Ramos (cell line): ENCODE results near the gene OR1A1.
"Not testable (repeated sequence)": the region's sequence is repeated elsewhere in the genome, so short reads cannot be mapped to it uniquely, and the experiment has no call there.

Source experiments
- in situ Hi-C: fragments of 300-500 bp; cut with MboI; formaldehyde crosslinking; loops from one replicate; pipeline ENCODE4 v1.14.3; 2022; ENCODE audit warnings: low sequenced_read_pairs; ENCODE audit not compliant: unreplicated experiment

The OR1A1 gene, protein sequence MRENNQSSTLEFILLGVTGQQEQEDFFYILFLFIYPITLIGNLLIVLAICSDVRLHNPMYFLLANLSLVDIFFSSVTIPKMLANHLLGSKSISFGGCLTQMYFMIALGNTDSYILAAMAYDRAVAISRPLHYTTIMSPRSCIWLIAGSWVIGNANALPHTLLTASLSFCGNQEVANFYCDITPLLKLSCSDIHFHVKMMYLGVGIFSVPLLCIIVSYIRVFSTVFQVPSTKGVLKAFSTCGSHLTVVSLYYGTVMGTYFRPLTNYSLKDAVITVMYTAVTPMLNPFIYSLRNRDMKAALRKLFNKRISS

DNA sequence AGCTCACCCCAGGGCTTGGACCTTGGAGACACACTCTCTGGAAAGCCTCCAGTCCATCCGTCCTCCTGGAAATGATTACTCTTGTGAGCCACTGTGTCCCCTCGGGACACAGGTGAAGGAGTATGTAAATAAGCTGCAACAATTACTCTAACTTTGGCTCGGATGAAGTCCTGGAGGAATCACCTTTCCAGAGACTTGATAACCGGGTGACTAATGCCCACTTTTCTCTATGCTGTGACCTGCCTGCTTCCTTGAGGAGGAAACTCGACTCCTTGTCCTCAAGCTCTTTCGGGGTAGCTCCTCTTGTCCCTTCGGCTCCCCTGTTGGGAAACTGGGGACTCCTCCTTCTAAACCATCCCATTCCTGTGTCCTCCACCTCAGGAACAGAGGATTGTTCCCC lies at the start of gene OR1A1:
Gene OR1A1, plus strand, starts transcription at position 301 of the 400 bp plus-strand sequence. CDS start 7,954 bp downstream, outside the sequence.
- in situ Hi-C loops = no loop called here

DNA sequence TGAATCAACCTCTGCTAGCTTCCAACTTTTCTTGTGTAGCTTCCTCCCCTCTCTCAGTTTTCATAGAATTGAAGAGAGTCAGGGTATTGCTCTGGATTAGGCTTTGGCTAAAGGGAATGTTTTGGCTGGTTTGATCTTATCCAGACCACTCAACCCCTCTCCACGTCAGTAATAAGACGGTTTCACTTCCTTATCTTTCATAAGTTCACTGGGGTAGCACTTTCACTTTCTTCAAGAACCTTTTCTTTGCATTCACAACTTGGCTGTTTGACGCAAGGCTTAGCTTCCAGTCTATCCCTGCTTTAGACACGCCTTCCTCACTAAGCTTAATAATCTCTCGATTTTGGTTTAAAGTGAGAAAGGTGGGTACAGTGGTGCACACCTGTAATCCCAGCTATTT lies 39.9 kb upstream of the OR1A1 start:
- in situ Hi-C loops = no loop called here

- in situ Hi-C loops = no loop called here
Measured at GRCh38 chr17:3189961-3190360, 17.5 kb upstream of the OR1A1 start.

GRCh38 chr17:3197219-3197618 lies 10.2 kb upstream of the OR1A1 start, which contains the start of gene OR1A2:
OR1A2 (plus strand) TSS chr17:3197519; CDS start chr17:3197519, 0 bp downstream.
- in situ Hi-C loops = no loop called here

DNA sequence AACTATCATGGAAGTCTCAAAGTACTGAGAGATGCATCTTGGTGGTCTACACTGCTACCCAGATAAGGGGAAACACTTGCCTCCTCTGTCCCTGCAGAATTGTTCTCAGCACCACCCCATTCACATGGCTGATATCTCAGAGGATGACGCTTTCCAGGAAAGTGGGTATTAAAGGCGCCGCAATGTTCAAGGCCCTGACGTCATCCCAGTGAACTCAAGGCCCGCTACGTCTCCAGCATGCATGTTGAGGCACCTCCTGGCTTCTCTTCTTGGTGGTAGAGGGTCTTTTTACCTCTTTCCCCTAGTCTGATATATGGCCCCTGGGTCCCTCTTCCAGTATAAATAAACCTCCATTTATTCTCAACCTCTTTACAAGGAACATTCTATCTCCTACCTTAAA lies 1.0 kb downstream of the OR1A1 start:
- in situ Hi-C loops = no loop called here

- in situ Hi-C loops = no loop called here
Measured at GRCh38 chr17:3213001-3213400, 5.5 kb downstream of the OR1A1 start.

GRCh38 chr17:3213587-3213986 lies 6.1 kb downstream of the OR1A1 start:
- in situ Hi-C loops = no loop called here

DNA sequence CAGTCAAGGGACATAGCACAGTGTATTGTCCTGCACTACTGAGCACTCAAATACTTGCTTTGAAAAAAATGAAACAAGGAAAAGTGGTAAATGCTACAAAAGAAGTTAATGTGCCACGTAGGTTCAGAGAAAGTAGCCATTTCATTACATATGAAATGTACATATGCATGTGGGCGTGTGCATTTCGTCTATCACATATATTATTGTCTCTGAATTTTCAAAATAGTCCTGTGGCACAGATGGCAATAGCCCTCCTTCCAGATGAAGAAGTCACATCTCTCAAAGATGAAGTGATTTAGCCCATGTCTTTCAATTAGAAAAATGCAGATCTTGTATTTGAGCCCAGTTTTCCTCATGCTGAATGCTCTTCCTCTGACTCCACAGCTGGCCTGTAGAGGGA lies 12.5 kb downstream of the OR1A1 start:
- in situ Hi-C loops = not testable (repeated sequence)

DNA sequence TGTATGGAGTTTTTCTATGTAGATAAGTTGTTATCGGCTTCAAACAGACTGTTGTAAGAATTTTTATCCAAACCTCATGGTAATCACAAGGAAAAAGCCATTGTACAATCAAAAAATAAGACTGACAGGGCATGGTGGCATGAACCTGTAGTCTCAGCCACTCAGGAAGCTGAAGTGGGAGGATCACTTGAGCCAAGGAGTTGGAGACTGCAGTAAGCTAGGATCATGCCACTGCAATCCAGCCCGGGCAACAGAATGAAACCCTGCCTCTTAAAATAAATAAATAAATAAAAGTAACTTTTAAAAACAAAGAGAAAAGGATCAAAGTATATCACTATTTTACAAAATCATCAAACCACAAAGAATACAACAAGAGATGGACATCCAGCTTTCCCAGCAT lies 14.4 kb downstream of the OR1A1 start:
- in situ Hi-C loops = no loop called here

DNA sequence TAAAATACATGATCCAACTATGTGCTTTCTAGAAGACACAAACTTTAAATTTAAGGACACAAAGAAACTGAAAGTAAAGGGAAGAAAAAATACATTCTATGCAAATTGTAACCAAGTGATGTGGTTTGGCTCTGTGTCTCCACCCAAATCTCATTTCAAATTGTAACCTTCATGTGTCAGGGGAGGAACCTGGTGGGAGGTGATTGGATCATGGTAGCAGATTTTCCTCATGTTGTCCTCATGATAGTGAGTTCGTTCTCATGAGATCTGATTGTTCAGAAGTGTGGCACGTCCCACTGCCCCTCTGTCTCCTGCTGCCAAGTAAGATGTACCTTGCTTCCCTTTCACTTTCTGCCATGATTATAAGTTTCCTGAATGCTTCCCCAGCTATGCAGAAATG lies 15.0 kb downstream of the OR1A1 start:
- in situ Hi-C loops = no loop called here

DNA sequence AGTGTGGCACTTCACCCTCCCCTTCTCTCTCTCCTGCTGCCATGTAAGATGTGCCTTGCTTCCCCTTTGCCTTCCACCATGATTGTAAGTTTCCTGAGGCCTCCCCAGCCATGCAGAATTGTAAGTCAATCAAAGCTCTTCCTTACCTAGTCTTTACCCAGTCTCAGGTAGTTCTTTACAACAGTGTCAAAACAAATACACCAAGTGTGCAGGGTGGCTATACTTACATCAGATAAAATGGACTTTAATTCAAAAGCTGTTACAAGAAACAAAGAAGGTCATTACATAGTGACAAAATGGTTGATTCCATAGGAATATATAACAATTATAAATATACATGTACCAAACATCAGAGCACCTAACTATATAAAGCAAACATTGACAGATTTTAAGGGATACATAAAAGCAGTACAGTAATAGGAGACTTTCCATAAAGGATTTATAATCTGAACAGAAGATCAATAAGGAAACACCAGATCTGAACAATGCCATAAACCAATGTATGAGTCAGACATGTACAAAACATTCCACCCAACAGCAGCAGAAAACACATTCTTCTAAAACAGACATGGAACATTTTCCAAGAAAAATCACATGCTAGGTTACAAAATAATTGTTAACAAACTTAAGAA lies 17.4 kb downstream of the OR1A1 start:
- in situ Hi-C loops = not testable (repeated sequence)

GRCh38 chr17:3232300-3232699 lies 24.8 kb downstream of the OR1A1 start:
- in situ Hi-C loops = not testable (repeated sequence)

DNA sequence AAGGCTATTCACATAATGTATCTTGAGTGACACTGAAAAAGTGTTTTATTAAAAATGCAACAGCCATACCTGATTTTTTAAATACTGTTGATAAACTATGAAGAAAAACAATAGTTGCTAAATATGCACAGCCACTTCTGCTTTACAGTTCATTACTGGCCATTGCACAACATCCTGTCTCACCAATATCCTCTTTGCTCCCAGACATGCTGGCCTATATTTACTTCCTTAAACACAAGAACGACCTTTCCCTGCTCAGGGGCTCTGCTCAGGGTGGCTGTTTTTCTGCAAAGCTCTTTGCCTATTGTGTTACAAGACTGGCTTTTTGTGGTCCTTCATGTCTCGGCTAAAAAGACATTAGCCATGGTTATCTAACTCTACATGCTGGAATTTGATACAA lies 31.2 kb downstream of the OR1A1 start:
- in situ Hi-C loops = not testable (repeated sequence)

GRCh38 chr17:3241044-3241443 lies 33.6 kb downstream of the OR1A1 start:
- in situ Hi-C loops = not testable (repeated sequence)

DNA sequence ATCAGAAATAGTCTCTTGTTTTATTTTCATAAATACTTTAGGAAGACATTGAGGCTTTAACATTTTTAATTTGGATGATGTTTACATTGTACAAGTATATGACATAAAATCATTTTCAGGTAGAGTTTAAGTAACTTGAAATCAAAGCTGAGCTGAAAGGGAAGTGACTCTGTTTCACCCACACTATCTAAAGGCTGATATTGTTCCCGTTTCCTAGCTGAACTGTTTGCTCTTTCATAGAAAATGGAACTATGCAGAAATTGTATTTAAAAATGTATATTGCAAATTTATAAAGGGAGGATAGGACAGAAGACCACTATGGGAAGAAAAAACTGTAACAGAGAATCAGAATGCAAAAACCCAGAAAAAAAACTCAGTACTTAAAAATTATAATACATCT lies 37.4 kb downstream of the OR1A1 start:
- in situ Hi-C loops = not testable (repeated sequence)

DNA sequence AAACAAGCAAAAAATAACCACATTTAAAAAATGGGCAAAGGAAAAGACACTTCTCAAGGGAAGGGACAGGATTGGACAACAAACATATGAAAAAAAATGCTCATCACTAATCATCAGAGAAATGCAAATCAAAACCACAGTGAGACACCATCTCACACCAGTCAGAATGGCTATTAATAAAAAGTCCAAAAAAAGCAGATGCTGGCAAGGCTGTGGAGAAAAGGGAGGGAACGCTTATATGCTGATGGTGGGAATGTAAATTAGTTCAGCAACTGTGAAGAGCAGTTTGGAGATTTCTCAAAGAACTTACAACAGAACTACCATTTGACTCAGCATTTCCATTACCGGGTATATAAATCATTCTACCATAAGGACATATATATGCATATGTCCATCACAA lies 41.5 kb downstream of the OR1A1 start:
- in situ Hi-C loops = not testable (repeated sequence)

DNA sequence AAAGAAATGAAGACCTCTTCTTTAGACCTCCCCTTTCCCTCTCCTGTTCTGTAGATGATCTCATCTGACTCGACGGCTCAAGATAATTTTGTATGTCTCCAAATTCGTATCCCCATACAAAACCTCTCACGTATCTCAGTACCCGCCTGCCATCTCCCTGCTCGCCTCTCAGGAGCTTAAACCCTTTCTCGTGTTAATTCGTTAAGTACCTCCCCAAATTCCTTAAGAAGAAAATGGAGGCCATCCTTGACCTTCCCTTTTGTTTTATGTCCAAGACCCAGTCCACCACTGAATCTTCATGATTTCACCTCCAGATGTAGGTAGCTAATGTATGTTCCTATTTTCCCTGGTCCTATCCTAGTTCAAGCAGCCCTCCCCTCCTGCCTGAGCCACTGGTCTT lies 49.1 kb downstream of the OR1A1 start:
- in situ Hi-C loops = no loop called here

GRCh38 chr17:3260163-3260562 lies 52.7 kb downstream of the OR1A1 start:
- in situ Hi-C loops = no loop called here

DNA sequence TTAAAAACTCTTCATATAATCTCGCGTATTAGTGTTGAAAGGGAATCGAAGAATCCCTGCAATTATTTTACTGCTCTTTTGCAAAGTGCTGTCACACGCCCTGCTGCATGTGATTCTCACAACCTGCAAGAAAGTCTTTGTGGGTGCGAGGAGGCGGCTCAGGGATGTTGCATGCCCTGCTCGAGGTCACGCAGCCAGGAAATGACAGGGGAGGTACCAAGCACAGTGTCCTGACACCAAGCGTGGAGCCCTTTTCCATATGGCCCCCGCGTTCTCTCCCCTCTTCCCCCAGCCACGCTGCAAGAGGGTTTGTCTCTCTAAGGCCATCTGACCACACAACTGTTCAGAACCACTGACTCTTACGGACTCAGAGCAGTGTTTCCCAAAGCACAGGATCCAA lies 53.1 kb downstream of the OR1A1 start:
- in situ Hi-C loops = no loop called here
